Measurements from ENCODE around the gene CD44.

DNA sequence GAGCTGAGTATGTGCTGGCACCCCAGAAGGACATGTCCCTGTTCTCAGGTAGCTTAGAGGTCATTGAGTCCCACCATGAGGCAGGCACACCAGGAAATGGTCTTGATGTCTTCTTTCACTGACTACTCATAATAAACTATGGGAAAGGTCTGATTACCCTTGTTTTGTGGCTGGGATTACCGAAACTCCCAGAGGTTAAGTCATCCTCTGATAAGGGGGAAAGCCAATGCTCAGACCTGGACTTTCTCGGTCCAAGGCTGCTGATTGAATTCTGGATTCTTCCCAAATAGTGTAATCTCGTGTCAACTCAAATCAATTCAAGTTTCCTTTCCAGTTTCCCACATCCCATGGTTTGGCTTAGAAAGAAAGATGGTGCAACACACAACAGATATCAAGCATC lies 3.7 kb upstream of the CD44 start:
- no peak for TF ChIP-seq POLR2AphosphoS5 (IDR thresholded peaks at IDR 0.05)
- TF ChIP-seq, protein P1, sequence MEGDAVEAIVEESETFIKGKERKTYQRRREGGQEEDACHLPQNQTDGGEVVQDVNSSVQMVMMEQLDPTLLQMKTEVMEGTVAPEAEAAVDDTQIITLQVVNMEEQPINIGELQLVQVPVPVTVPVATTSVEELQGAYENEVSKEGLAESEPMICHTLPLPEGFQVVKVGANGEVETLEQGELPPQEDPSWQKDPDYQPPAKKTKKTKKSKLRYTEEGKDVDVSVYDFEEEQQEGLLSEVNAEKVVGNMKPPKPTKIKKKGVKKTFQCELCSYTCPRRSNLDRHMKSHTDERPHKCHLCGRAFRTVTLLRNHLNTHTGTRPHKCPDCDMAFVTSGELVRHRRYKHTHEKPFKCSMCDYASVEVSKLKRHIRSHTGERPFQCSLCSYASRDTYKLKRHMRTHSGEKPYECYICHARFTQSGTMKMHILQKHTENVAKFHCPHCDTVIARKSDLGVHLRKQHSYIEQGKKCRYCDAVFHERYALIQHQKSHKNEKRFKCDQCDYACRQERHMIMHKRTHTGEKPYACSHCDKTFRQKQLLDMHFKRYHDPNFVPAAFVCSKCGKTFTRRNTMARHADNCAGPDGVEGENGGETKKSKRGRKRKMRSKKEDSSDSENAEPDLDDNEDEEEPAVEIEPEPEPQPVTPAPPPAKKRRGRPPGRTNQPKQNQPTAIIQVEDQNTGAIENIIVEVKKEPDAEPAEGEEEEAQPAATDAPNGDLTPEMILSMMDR (IDR thresholded peaks at IDR 0.05), result no peak
